ENCODE results near the gene RFESD. TPM values are rescaled to one million over a fixed set of nuclear protein-coding genes. Genes with fewer than 3 reads are reported as not detected.
"Not testable (repeated sequence)": the region's sequence is repeated elsewhere in the genome, so short reads cannot be mapped to it uniquely, and the experiment has no call there.

The RFESD gene
- total and polyA plus RNA-seq, 4 donors: 1.1 to 98.0 (median 1.4) TPM

DNA sequence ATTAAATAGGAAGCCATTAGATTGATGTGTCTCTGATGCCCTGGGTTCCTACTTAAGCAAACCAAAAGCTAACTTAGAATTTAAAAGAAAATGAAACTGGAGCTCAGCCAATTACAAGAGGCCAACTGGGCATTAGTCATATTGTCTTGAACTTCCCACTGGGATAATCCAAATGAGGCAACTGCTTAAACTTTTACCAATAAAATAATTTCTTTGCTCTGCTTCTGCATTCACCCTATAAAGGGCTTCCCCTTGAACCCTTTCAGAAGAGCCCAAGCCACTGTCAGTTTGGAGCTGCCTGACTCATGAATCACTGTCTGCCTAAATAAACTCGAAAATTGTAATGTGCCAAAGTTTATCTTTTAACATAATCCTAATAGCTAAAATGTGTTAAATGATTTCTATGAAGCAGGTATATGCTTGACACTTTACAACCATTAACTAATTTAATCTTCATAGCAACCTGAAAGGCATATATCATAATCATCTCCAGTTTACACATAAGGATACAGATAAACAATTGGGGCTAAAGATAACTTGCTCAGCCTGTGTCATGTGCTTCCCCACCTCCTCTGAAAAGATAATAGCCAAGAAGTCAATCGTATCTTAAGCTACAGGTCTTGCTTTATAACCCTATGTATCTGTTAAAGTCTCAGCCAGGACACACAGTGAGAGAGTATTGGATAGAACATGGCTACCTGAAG lies 15.2 kb upstream of the RFESD start (continued):
- TF ChIP-seq, protein P1, sequence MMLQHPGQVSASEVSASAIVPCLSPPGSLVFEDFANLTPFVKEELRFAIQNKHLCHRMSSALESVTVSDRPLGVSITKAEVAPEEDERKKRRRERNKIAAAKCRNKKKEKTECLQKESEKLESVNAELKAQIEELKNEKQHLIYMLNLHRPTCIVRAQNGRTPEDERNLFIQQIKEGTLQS (IDR thresholded peaks at IDR 0.05): no peak

- Histone ChIP-seq H3K4me3 (ENCODE audit: low read depth in 1 of 3, low read length in 3 of 3) (no peak overlapping the region), H3K9ac (ENCODE audit: low read depth in 1 of 2, low read length in 2 of 2) (no peak overlapping the region), H3K36me3 (ENCODE audit: control insufficient read depth in 4 of 4, insufficient read depth in 3 of 4, low read depth in 1 of 4, low read length in 3 of 4) (no peaks in the 10 kb centered on the region), H3K27me3 (ENCODE audit: control insufficient read depth in 4 of 4, insufficient read depth in 4 of 4, low read length in 3 of 4) (no peaks in the 10 kb centered on the region), H3K9me3 (ENCODE audit: control insufficient read depth in 4 of 4, low read length in 3 of 4) (no peaks in the 10 kb centered on the region), H3K27ac (ENCODE audit: low read depth in 1 of 2, low read length in 2 of 2) (no peak overlapping the region), H3K4me1 (ENCODE audit: control insufficient read depth in 4 of 4, insufficient read depth in 4 of 4, low read length in 3 of 4) (no peaks in the 10 kb centered on the region)
- TF ChIP-seq FOXA1 (IDR thresholded peaks at IDR 0.05) (no peak), NR2F2 (IDR thresholded peaks at IDR 0.05) (no peak), EGR1 (IDR thresholded peaks at IDR 0.05; ENCODE audit: low read depth in 2 of 2) (no peak), HNF4A (conservative IDR thresholded peaks at IDR 0.05) (no peak), YY1 (IDR thresholded peaks at IDR 0.05) (no peak), FOXA2 (IDR thresholded peaks at IDR 0.05) (no peak), RXRA (IDR thresholded peaks at IDR 0.05) (no peak), JUND (IDR thresholded peaks at IDR 0.05) (no peak), SP1 (IDR thresholded peaks at IDR 0.05) (no peak), MAX (IDR thresholded peaks at IDR 0.05) (no peak), CTCF (IDR thresholded peaks at IDR 0.05; ENCODE audit: low read depth, low read length, missing input control) (no peak)
- TF ChIP-seq, protein P1 (IDR thresholded peaks at IDR 0.05): no peak
- TF ChIP-seq, protein P2, sequence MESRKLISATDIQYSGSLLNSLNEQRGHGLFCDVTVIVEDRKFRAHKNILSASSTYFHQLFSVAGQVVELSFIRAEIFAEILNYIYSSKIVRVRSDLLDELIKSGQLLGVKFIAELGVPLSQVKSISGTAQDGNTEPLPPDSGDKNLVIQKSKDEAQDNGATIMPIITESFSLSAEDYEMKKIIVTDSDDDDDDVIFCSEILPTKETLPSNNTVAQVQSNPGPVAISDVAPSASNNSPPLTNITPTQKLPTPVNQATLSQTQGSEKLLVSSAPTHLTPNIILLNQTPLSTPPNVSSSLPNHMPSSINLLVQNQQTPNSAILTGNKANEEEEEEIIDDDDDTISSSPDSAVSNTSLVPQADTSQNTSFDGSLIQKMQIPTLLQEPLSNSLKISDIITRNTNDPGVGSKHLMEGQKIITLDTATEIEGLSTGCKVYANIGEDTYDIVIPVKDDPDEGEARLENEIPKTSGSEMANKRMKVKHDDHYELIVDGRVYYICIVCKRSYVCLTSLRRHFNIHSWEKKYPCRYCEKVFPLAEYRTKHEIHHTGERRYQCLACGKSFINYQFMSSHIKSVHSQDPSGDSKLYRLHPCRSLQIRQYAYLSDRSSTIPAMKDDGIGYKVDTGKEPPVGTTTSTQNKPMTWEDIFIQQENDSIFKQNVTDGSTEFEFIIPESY (IDR thresholded peaks at IDR 0.05): no peak
- WGBS: 83% methylated on average over 4 of the region's 4 CpGs
- DNase-seq (ENCODE audit: low spot score): no peak
Measured at GRCh38 chr5:95631991-95632675, 14.4 kb upstream of the RFESD start.

DNA sequence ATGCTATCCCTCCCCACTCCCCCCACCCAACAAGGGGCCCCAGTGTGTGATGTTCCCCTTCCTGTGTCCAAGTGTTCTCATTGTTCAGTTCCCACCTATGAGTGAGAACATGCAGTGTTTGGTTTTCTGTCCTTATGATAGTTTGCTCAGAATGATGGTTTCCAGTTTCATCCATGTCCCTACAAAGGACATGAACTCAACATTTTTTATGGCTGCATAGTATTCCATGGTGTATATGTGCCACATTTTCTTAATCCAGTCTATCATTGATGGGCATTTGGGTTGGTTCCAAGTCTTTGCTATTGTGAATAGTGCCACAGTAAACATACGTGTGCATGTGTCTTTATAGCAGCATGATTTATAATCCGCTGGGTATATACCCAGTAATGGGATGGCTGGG lies 13.6 kb upstream of the RFESD start:
- H3K9ac ChIP-seq (ENCODE audit: low read depth in 1 of 2, low read length in 2 of 2); DNase-seq (ENCODE audit: low spot score); H3K9me3 ChIP-seq (ENCODE audit: control insufficient read depth in 4 of 4, low read length in 3 of 4); H3K27me3 ChIP-seq (ENCODE audit: control insufficient read depth in 4 of 4, insufficient read depth in 4 of 4, low read length in 3 of 4); H3K4me1 ChIP-seq (ENCODE audit: control insufficient read depth in 4 of 4, insufficient read depth in 4 of 4, low read length in 3 of 4); H3K4me3 ChIP-seq (ENCODE audit: low read depth in 1 of 3, low read length in 3 of 3); H3K36me3 ChIP-seq (ENCODE audit: control insufficient read depth in 4 of 4, insufficient read depth in 3 of 4, low read depth in 1 of 4, low read length in 3 of 4); H3K27ac ChIP-seq (ENCODE audit: low read depth in 1 of 2, low read length in 2 of 2): not testable (repeated sequence)
- 89% methylated on average over 2 of the region's 2 CpGs for WGBS

All from liver (tissue), 9 donors.